LNCAP (cell line): Measurements from ENCODE around the gene IAPP.

Source experiments
- CTCF ChIP-seq: fragments of 450-650 bp; IDR thresholded peaks from 2 replicates; pipeline ENCODE4 v1.5.1; 2017; ENCODE audit warnings: mild to moderate bottlenecking

IAPP gene

GRCh38 chr12:21350975-21351374 lies 21.7 kb upstream of the IAPP start:
- TF ChIP-seq CTCF: no peak

- no peak for TF ChIP-seq CTCF
These were observed 19.2 kb upstream of the IAPP start for GRCh38 chr12:21353487-21353886.

DNA sequence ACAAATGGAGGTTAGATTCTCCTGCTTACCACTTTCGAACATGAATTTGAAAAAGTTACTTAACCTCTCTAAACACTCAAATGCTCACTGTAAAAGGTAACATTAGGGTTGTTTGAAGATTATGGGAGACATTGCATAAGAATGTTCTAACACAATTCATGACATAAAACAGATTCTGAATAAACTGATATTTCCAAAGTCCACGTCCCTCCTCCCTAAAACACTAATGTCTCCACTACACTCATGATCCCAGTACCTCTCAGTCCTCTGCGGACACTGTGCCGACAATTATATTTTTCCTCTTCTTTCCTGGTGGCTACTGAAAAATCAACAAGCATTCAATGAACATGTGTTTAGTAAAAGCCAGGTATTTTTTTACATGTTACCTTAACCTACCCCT lies 18.8 kb upstream of the IAPP start:
- no peak for TF ChIP-seq CTCF

- TF ChIP-seq CTCF: no peak
These were observed 18.1 kb upstream of the IAPP start for GRCh38 chr12:21354641-21355040.

GRCh38 chr12:21369141-21369980 lies 3.3 kb upstream of the IAPP start:
- no peak for TF ChIP-seq CTCF

DNA sequence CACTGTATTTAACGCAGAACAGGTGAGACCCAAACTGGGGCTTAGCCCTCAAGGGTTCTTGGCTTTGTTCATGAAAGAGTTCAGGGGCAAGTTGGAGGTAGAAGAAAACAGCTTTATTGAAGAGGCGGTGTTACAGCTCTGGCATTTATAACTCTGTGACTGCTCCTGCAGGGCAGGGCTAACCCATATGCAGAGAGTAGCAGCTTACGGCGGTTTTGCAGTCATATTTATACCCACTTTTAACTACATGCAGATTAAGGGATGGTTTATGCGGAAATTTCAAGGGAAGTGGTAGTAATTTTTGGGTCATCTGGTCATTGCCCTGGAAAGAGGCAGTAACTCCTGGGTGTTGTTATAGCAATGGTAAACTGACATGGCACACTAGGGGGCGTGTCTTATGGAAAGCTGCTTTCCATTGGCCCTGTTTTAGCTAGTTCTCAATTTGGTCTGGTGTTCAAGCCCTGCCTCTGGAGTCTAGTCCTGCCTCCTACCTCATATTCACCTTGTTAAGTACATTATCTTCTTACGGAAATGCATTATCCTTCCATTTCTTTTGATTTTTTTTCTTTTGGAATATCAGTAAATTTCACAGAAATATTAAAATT lies 1.8 kb upstream of the IAPP start:
- no peak for TF ChIP-seq CTCF

- no peak for TF ChIP-seq CTCF
These were observed 6.5 kb downstream of the IAPP start for GRCh38 chr12:21379218-21379617.
